HG03378 (cell line): Measurements from ENCODE around the gene TMEM225B.
"Not testable (repeated sequence)": the region's sequence is repeated elsewhere in the genome, so short reads cannot be mapped to it uniquely, and the experiment has no call there.

Source experiments
- ATAC-seq: cut with Tn5 transposase; IDR thresholded peaks from one replicate; pipeline ENCODE4 v1.9.1; 2021; ENCODE audit warnings: mild to moderate bottlenecking, moderate library complexity; ENCODE audit not compliant: unreplicated experiment

The TMEM225B gene, protein sequence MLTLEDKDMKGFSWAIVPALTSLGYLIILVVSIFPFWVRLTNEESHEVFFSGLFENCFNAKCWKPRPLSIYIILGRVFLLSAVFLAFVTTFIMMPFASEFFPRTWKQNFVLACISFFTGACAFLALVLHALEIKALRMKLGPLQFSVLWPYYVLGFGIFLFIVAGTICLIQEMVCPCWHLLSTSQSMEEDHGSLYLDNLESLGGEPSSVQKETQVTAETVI

DNA sequence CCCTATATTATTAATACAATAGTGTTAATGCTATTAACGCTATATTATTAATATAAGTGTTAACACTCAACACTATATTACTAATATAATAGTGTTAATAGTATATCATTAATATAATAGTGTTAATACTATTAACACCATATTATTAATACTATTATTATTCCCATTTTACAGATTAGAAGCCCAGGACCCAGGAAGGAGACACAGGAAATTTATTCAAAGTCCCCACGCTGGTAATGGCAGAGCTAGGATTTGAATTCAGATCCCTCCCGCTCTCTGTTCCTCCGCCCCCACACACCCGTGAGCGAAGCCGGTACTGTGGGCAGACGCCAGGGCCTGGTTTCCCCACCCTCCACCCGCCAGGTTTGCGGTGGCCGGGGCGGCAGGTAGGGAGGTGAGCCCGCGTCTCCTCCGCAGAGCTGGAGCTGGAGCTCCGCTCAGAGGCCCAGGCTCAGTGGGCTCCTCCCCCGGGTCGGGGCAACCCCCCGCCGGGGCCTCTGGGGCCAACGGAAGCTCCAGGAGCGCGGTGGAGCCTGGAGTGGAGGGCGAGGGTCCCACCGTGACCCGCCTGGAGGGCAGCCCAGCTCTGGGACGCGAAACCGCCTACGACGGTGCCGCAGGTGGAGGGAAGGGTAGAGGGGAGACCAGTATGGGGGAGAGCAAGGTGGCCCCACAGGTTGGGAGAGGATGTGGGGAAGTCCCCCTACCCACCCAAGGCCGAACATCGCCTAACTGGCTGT, at the start of gene TMEM225B:
Gene TMEM225B, plus strand, starts transcription at position 506 of the 740 bp plus-strand sequence. CDS start 6,122 bp downstream, outside the sequence.
- ATAC-seq = no peak

DNA sequence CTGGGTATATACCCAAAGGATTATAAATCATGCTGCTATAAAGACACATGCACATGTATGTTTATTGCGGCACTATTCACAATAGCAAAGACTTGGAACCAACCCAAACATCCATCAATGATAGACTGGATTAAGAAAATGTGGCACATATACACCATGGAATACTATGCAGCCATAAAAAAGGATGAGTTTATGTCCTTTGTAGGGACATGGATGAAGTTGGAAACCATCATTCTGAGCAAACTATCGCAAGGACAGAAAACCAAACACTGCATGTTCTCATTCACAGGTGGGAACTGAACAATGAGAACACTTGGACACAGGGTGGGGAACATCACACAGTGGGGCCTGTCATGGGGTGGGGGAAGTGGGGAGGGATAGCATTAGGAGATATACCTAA, 48.5 kb upstream of the TMEM225B start:
- ATAC-seq = not testable (repeated sequence)

- ATAC-seq = no peak
Measured at GRCh38 chr7:99551334-99551733, 46.7 kb upstream of the TMEM225B start.

- peak; percentile 83 for ATAC-seq
Measured at GRCh38 chr7:99551767-99552463, 46.2 kb upstream of the TMEM225B start, which contains the start of gene FAM200A. TSS of gene FAM200A (minus strand) at chr7:99552114. CDS start at chr7:99548407, 3,707 bp downstream.

- ATAC-seq = no peak
Measured at GRCh38 chr7:99553039-99553438, 45.0 kb upstream of the TMEM225B start.

- ATAC-seq = no peak
Measured at GRCh38 chr7:99554939-99555338, 43.1 kb upstream of the TMEM225B start.

DNA sequence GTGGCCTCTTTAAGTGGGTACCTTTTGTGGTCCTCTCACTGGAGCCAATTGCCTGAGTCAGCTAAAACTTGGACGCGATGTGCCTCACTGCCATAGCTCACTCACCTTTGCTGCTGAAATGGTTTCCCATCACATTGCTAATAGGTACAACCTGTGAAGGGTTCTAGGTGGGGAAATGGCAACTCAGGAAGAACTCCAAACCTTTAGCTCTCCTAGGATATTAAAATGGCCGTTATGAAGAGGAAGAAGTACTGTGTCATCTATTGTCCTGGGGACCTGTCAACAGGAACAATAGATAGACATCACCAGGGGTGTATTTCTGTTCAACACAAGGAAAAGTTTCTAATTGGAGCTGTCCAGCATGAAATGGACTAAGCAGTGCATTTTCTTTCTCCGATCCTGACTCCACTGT, 40.9 kb upstream of the TMEM225B start:
- ATAC-seq = no peak

DNA sequence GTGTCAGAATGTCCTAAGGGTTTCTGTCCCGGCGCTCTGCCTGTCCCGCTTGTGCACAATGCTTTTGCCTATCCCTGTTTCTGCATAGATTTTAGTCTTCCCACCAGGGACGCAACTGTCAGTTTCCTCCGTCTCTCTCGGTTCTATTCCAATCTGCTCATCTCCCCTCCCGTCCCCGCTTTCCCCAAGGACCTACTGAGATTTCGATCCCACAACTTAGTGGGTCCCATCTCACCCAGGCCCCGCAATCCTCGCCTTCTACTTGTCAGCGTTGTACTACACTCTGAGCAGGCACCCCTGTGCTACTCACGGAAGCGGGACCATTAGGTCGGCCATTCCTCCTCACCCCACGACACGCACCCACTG, 40.1 kb upstream of the TMEM225B start:
- no peak for ATAC-seq

DNA sequence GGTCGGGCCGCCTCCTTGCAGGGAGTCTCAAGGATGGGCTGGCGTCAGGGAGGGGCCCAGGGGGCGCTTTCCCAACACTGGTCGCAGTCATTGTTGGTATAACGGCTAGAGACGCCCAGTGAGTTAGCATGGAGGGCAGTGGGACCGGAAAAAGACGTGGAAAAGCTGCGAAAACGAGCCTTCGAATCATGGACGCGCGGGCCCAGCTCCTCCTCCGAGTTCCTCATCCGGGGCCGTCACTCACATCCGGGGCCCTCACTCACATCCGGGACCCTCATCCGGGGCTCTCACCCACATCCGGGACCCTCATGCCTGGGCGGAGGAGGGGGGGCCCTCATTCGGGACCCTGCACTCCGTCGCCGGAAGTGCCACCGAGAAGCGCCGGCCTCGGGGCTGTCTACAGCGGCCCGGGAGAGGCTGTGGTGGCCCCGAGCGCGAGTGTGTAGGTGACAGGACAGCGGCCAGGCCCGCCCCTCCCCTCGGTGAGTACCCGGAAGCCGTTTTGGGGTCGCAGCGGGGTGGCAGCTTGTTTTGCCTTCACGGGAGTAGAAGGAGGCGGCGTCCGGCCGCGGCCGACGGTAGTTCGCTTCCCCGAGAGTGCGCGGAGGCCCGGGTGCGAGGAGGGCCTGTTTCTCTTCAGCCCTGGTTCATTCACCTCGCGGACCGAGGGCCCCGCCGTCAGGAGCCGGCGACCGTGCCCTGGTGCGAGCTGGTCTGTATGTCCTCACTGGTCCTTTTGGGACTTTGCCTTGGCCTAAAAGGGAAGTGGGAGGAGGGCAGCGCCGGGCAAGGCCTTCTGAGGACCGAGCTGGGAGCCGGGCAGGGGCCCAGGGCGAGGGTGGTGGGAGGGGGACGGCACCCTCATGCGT, 39.5 kb upstream of the TMEM225B start, which contains the start of gene ZNF655:
Gene ZNF655, plus strand, starts transcription at position 337 of the 869 bp plus-strand sequence. CDS start 1,918 bp downstream, outside the sequence.
- peak; percentile 54 for ATAC-seq

- no peak for ATAC-seq
Measured at GRCh38 chr7:99559175-99559915, 38.7 kb upstream of the TMEM225B start.

- ATAC-seq = no peak
Measured at GRCh38 chr7:99560834-99561736, 37.0 kb upstream of the TMEM225B start.

GRCh38 chr7:99561737-99562051, 36.4 kb upstream of the TMEM225B start:
- ATAC-seq = no peak

GRCh38 chr7:99562114-99562784, 35.8 kb upstream of the TMEM225B start:
- ATAC-seq = no peak

- no peak for ATAC-seq
Measured at GRCh38 chr7:99562832-99563231, 35.2 kb upstream of the TMEM225B start.

DNA sequence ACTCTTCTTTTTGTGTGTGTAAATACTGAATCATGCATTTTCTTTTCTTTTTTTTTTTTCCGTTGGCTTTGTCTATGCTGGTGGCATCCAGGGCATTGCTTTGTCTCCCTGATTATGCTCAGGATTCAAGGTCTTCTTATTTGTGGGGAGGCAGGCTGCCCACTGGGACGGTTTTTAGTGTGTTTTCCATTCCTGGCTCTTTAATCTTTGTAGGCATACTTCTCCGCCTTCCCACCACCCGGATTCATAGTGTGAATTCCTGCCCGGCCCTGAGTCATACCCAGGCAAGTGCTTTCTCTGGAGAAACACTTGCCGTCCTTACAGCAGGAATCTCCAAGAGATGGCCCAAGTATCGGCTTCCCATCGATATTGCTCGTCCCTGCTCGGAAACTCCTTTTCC, 34.4 kb upstream of the TMEM225B start:
- ATAC-seq = no peak

GRCh38 chr7:99568770-99569169, 29.3 kb upstream of the TMEM225B start:
- not testable (repeated sequence) for ATAC-seq

GRCh38 chr7:99571768-99572167, 26.3 kb upstream of the TMEM225B start:
- ATAC-seq = no peak

DNA sequence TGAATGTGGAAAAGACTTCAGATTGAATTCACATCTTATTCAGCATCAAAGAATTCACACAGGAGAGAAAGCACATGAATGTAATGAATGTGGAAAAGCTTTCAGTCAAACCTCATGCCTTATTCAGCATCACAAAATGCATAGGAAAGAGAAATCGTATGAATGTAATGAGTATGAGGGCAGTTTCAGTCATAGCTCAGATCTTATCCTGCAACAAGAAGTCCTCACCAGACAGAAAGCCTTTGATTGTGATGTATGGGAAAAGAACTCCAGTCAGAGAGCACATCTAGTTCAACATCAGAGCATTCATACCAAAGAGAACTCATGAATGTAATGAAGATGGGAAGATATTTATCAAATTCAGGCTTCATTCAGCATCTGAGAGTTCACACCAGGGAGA, 24.8 kb upstream of the TMEM225B start:
- no peak for ATAC-seq

- ATAC-seq = no peak
Measured at GRCh38 chr7:99576251-99576650, 21.8 kb upstream of the TMEM225B start.
